Epithelial cell of alveolus of lung (primary cell): ENCODE results near the gene CLEC9A. TPM values are rescaled to one million over a fixed set of nuclear protein-coding genes. Genes with fewer than 3 reads are reported as not detected.

ENCODE experiments used
- total RNA-seq: library from RNA; depleted of rRNA; stranded (reverse); fragments of >200 nt; gene quantifications from 2 replicates; pipeline ENCODE4 v1.2.1, GENCODE V29; 2015

The CLEC9A gene
- total RNA-seq: not detected in 2 replicates

DNA sequence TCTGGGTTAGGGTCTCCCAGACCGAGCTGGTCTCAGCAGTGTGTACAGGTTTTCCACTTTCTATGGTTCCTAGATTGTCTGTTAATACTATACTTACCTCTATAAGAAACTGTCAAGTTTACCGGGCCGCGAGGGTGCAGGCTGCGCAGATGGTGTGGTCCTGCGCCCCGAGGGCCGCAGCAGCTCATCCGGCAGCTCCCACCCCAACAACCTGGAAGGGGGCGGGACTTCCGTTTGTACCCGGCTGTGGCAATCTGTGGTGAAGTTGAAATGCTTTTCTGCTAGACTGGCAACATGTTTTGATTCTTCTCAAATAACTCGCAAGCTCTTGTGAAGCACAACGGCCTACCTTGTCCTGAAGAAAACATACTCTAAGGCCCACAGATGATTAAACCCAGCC is at the start of gene CLEC9A:
CLEC9A (plus strand) TSS at position 237 of the 400 bp plus-strand sequence. CDS start 22,006 bp downstream, outside the sequence.

DNA sequence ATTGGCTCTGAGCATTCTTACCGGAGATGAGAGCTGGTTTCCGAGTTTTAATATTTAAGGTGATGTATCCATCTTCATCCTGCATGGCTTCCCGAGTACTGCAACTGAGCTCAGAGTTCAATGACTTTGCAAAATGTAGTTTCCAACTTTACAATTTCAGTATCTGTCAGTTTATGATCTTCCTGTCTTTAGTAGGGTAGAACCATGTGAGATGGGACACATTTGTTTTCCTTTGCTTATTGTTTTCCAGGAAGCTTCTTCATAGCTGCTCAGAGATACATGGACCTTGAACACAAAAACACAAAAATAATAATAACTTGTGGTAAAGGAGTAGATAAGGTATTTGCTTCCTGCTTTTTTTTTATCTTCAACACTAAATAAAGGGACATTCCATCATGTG is 31.5 kb upstream of the CLEC9A start, which contains the start of gene CLEC1B:
CLEC1B (minus strand) TSS at position 106 of the 400 bp plus-strand sequence; CDS start at position 85, 21 bp downstream.

DNA sequence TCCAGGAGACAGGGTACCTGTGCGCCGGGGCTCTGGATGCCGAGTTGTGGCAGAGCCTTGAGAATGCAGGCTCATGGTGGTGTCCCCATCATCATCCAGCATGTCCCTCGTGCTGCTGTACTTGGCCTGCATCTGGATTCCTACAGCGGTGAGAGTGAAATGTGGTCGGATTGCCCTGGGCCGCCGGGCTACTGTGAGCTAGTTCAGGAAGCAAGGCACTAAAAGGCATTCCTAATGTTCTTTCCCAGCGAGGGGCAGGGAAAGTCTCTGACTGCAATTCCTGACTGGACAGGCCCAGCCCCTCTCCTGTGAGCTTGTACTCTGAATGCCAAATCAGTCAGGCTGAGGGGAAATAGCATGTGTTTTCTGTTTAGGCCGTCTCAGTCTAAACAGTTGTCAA is 68.3 kb downstream of the CLEC9A start, which contains the start of gene CLEC1A:
CLEC1A (minus strand) TSS at position 195 of the 400 bp plus-strand sequence; CDS start at position 132, 63 bp downstream.

Other genes starting within 250 kb of the CLEC9A start
- gene KLRF1, start 203.2 kb upstream of the CLEC9A start, total RNA-seq: not detected in 2 replicates
- 8.6 and 9.8 TPM in 2 replicates for gene CLEC2B, start 161.3 kb upstream of the CLEC9A start, total RNA-seq
- not detected in 2 replicates for gene KLRF2, start 149.2 kb upstream of the CLEC9A start, total RNA-seq
- not detected in 2 replicates for gene CLEC2A, start 98.3 kb upstream of the CLEC9A start, total RNA-seq
- gene CLEC12A, start 59.3 kb upstream of the CLEC9A start, total RNA-seq: not detected in 2 replicates
- not detected in 2 replicates for gene CLEC1B, start 31.6 kb upstream of the CLEC9A start, total RNA-seq
- not detected in 2 replicates for gene CLEC12B, start 20.1 kb upstream of the CLEC9A start, total RNA-seq
- gene CLEC1A, start 68.3 kb downstream of the CLEC9A start, total RNA-seq: 0.13 TPM in 1 of 2 replicates, not detected in the other
- gene CLEC7A, start 99.5 kb downstream of the CLEC9A start, total RNA-seq: under 0.01 TPM in 1 of 2 replicates, not detected in the other
- 4.0 and 10.1 TPM in 2 replicates for gene OLR1, start 141.4 kb downstream of the CLEC9A start, total RNA-seq
- gene TMEM52B, start 148.3 kb downstream of the CLEC9A start, total RNA-seq: 3.8 and 13.8 TPM in 2 replicates
- 69.3 and 89.6 TPM in 2 replicates for gene GABARAPL1, start 182.2 kb downstream of the CLEC9A start, total RNA-seq